ENCODE results near the gene HERC2. TPM values are rescaled to one million over a fixed set of nuclear protein-coding genes. Genes with fewer than 3 reads are reported as not detected.
"Not testable (repeated sequence)": the region's sequence is repeated elsewhere in the genome, so short reads cannot be mapped to it uniquely, and the experiment has no call there.

HERC2 gene
- total RNA-seq, 1 donor from 2014 or later = 62.2 TPM

GRCh38 chr15:28185148-28185895 is 136.7 kb downstream of the HERC2 start:
- no peak for DNase-seq (ENCODE audit: low spot score)

- no peak for DNase-seq (ENCODE audit: low spot score)
Observed at GRCh38 chr15:28184166-28184565, 137.8 kb downstream of the HERC2 start.

- no peak for DNase-seq (ENCODE audit: low spot score)
Observed at GRCh38 chr15:28182731-28183130, 139.2 kb downstream of the HERC2 start.

GRCh38 chr15:28182216-28182615 is 139.8 kb downstream of the HERC2 start:
- no peak for DNase-seq (ENCODE audit: low spot score)

GRCh38 chr15:28181366-28181765 is 140.6 kb downstream of the HERC2 start:
- no peak for DNase-seq (ENCODE audit: low spot score)

GRCh38 chr15:28179270-28179669 is 142.7 kb downstream of the HERC2 start:
- DNase-seq (ENCODE audit: low spot score) = no peak

- DNase-seq (ENCODE audit: low spot score) = no peak
Observed at GRCh38 chr15:28178727-28179126, 143.3 kb downstream of the HERC2 start.

- DNase-seq (ENCODE audit: low spot score) = no peak
Observed at GRCh38 chr15:28178290-28178689, 143.7 kb downstream of the HERC2 start.

GRCh38 chr15:28169366-28169765 is 152.6 kb downstream of the HERC2 start:
- DNase-seq (ENCODE audit: low spot score) = no peak

GRCh38 chr15:28168405-28169121 is 153.4 kb downstream of the HERC2 start:
- DNase-seq (ENCODE audit: low spot score) = not testable (repeated sequence)

GRCh38 chr15:28167042-28167441 is 154.9 kb downstream of the HERC2 start:
- no peak for DNase-seq (ENCODE audit: low spot score)

GRCh38 chr15:28165791-28166190 is 156.2 kb downstream of the HERC2 start:
- no peak for DNase-seq (ENCODE audit: low spot score)

GRCh38 chr15:28164876-28165275 is 157.1 kb downstream of the HERC2 start:
- no peak for DNase-seq (ENCODE audit: low spot score)

- DNase-seq (ENCODE audit: low spot score) = no peak
Observed at GRCh38 chr15:28154283-28154682, 167.7 kb downstream of the HERC2 start.

GRCh38 chr15:28153492-28154119 is 168.4 kb downstream of the HERC2 start:
- no peak for DNase-seq (ENCODE audit: low spot score)

- DNase-seq (ENCODE audit: low spot score) = not testable (repeated sequence)
Observed at GRCh38 chr15:28152538-28152923, 169.4 kb downstream of the HERC2 start.

GRCh38 chr15:28151864-28152537 is 170.0 kb downstream of the HERC2 start:
- not testable (repeated sequence) for DNase-seq (ENCODE audit: low spot score)

GRCh38 chr15:28147801-28148200 is 174.2 kb downstream of the HERC2 start:
- DNase-seq (ENCODE audit: low spot score) = no peak

GRCh38 chr15:28145419-28145818 is 176.6 kb downstream of the HERC2 start:
- DNase-seq (ENCODE audit: low spot score) = not testable (repeated sequence)

- DNase-seq (ENCODE audit: low spot score) = no peak
Observed at GRCh38 chr15:28140062-28140461, 181.9 kb downstream of the HERC2 start.

GRCh38 chr15:28137408-28138039 is 184.5 kb downstream of the HERC2 start:
- DNase-seq (ENCODE audit: low spot score) = not testable (repeated sequence)
